H1 (cell line): ENCODE measurements around the gene CAMSAP3. TPM values are rescaled to one million over a fixed set of nuclear protein-coding genes. Genes with fewer than 3 reads are reported as not detected.

ENCODE experiments used
- CTCF ChIA-PET: fragments of 300-600 bp; sonication (Branson Sonifier 250); formaldehyde crosslinking; loops from one replicate; lab custom pipeline; 2021; ENCODE audit not compliant: partially characterized antibody; lab: Charles Lee
- POLR2A ChIA-PET: fragments of 300-600 bp; sonication (Branson Sonifier 250); formaldehyde crosslinking; loops from one replicate; lab custom pipeline; 2021; ENCODE audit warnings: inconsistent platforms; ENCODE audit not compliant: partially characterized antibody; lab: Charles Lee
- DNase-seq, 2 experiments: peaks; one replicate each; pipeline versions ENCODE4 v3.0.0 to v3.0.0-alpha.2; 2010 to 2022; ENCODE audit warnings: low spot score in 2 of 2, low read depth in 1 of 2, mixed read lengths in 1 of 2
- FAIRE-seq: peaks from 2 replicates; lab custom pipeline; 2011; peaks lifted over from hg19 to GRCh38; lab: Jason Lieb, UNC
- H2AFZ ChIP-seq: 2 replicates; pipeline ENCODE4 v1.8.1; 2012; ENCODE audit warnings: low read length, inconsistent platforms
- H2AK5ac ChIP-seq: 2 replicates; pipeline ENCODE4 v1.6.1; 2013; ENCODE audit warnings: low read depth, low read length
- H2BK120ac ChIP-seq: replicated peaks from 2 replicates; pipeline ENCODE3; 2013; ENCODE audit warnings: low read depth, low read length, inconsistent platforms
- H2BK12ac ChIP-seq: 2 replicates; pipeline ENCODE4 v1.6.1; 2013; ENCODE audit warnings: low read depth, low read length
- H2BK15ac ChIP-seq: 2 replicates; pipeline ENCODE4 v1.6.1; 2013; ENCODE audit warnings: low read length
- H2BK20ac ChIP-seq: 2 replicates; pipeline ENCODE4 v1.6.1; 2013; ENCODE audit warnings: low read length
- H2BK5ac ChIP-seq: 2 replicates; pipeline ENCODE4 v1.6.1; 2013; ENCODE audit warnings: low read depth, low read length
- H3K14ac ChIP-seq: 2 replicates; pipeline ENCODE4 v1.6.1; 2013; ENCODE audit warnings: inconsistent platforms; ENCODE audit not compliant: insufficient read length
- H3K18ac ChIP-seq: 2 replicates; pipeline ENCODE4 v1.6.1; 2013; ENCODE audit warnings: low read length; ENCODE audit errors: extremely low read depth
- H3K23ac ChIP-seq: 2 replicates; pipeline ENCODE4 v1.6.1; 2013; ENCODE audit warnings: inconsistent platforms; ENCODE audit not compliant: insufficient read length
- H3K23me2 ChIP-seq: 2 replicates; pipeline ENCODE4 v1.6.1; 2013; ENCODE audit warnings: low read depth, low read length
- H3K27ac ChIP-seq: 2 replicates; pipeline ENCODE4 v1.6.1; 2011; ENCODE audit warnings: low read depth, low read length, inconsistent platforms
- H3K27me3 ChIP-seq, 4 experiments: replicated peaks in 1 of 4; 1 replicate in 1 of 4; 2 replicates in 3 of 4; pipeline versions ENCODE4 v1.6.1 to v1.8.1; 2011 to 2013; ENCODE audit warnings: low read length in 3 of 4, mild to moderate bottlenecking in 3 of 4, inconsistent platforms in 2 of 4, mixed read lengths in 2 of 4, moderate library complexity in 1 of 4; ENCODE audit not compliant: control insufficient read depth in 3 of 4, insufficient read depth in 3 of 4; ENCODE audit errors: extremely low read depth in 1 of 4
- H3K36me3 ChIP-seq, 4 experiments: 2 replicates each; pipeline versions ENCODE4 v1.6.1 to v1.8.1; 2011 to 2013; ENCODE audit warnings: mild to moderate bottlenecking in 4 of 4, low read length in 3 of 4, moderate library complexity in 2 of 4, control low read depth in 1 of 4, inconsistent platforms in 1 of 4; ENCODE audit not compliant: insufficient read depth in 4 of 4, control insufficient read depth in 2 of 4
- H3K4ac ChIP-seq: replicated peaks from 2 replicates; pipeline ENCODE3; 2013; ENCODE audit warnings: low read length, low read depth, mixed read lengths, inconsistent platforms; ENCODE audit not compliant: insufficient read length
- H3K4me1 ChIP-seq, 4 experiments: replicated peaks in 1 of 4; 1 replicate in 1 of 4; 2 replicates in 3 of 4; pipeline versions ENCODE4 v1.6.1 to v1.8.1; 2011 to 2013; ENCODE audit warnings: low read length in 3 of 4, inconsistent platforms in 2 of 4, mixed read lengths in 1 of 4; ENCODE audit not compliant: insufficient read depth in 4 of 4, control insufficient read depth in 3 of 4
- H3K4me2 ChIP-seq, 2 experiments: 2 replicates each; pipeline versions ENCODE4 v1.6.1 to v1.8.1; 2011 to 2013; ENCODE audit warnings: low read depth in 2 of 2, low read length in 2 of 2, control low read depth in 1 of 2, inconsistent platforms in 1 of 2, mild to moderate bottlenecking in 1 of 2; ENCODE audit not compliant: insufficient read depth in 1 of 2
- H3K4me3 ChIP-seq, 4 experiments: fragments of 200-600, 300-600 bp in 1 of 4; sonication (generic), shearing (Covaris generic), sonication (Bioruptor Twin) in 1 of 4; 2 replicates each; pipeline versions ENCODE4 v1.5.1 to v1.8.1; 2011 to 2016; ENCODE audit warnings: low read length in 4 of 4, low read depth in 3 of 4, control low read depth in 2 of 4, inconsistent platforms in 2 of 4, mild to moderate bottlenecking in 2 of 4, mixed read lengths in 1 of 4, moderate library complexity in 1 of 4; ENCODE audit not compliant: insufficient read depth in 2 of 4; ENCODE audit errors: extremely low read depth in 1 of 4
- H3K56ac ChIP-seq: replicated peaks from 2 replicates; pipeline ENCODE3; 2013; ENCODE audit warnings: low read depth, mild to moderate bottlenecking, mixed read lengths, low read length, inconsistent platforms; ENCODE audit not compliant: insufficient read length
- H3K79me1 ChIP-seq: 2 replicates; pipeline ENCODE4 v1.6.1; 2013; ENCODE audit warnings: low read depth, low read length, control low read depth
- H3K79me2 ChIP-seq, 2 experiments: 2 replicates each; pipeline versions ENCODE4 v1.6.1 to v1.8.1; 2012 to 2013; ENCODE audit warnings: low read length in 2 of 2, mild to moderate bottlenecking in 2 of 2, inconsistent platforms in 1 of 2; ENCODE audit not compliant: insufficient read depth in 2 of 2, control insufficient read depth in 1 of 2
- H3K9ac ChIP-seq, 4 experiments: replicated peaks in 1 of 4; 1 replicate in 1 of 4; 2 replicates in 3 of 4; pipeline versions ENCODE4 v1.6.1 to v1.8.1; 2011 to 2013; ENCODE audit warnings: low read depth in 3 of 4, low read length in 3 of 4, control low read depth in 2 of 4, mild to moderate bottlenecking in 2 of 4, moderate library complexity in 2 of 4, inconsistent platforms in 1 of 4; ENCODE audit errors: extremely low read depth in 1 of 4
- H3K9me3 ChIP-seq, 2 experiments: 2 replicates each; pipeline versions ENCODE4 v1.6.1 to v1.8.1; 2012 to 2013; ENCODE audit warnings: mild to moderate bottlenecking in 2 of 2, moderate library complexity in 2 of 2, control low read depth in 1 of 2, inconsistent platforms in 1 of 2, low read depth in 1 of 2, low read length in 1 of 2, mixed read lengths in 1 of 2; ENCODE audit not compliant: insufficient read depth in 2 of 2
- H4K20me1 ChIP-seq, 2 experiments: replicated peaks in 1 of 2; 2 replicates each; pipeline versions ENCODE3 to v1.8.1; 2011 to 2013; ENCODE audit warnings: inconsistent platforms in 2 of 2, low read length in 2 of 2, mild to moderate bottlenecking in 1 of 2; ENCODE audit not compliant: insufficient read depth in 2 of 2, control insufficient read depth in 1 of 2
- H4K5ac ChIP-seq: 2 replicates; pipeline ENCODE4 v1.6.1; 2013; ENCODE audit warnings: low read length, low read depth, mixed read lengths, inconsistent platforms; ENCODE audit not compliant: insufficient read length
- H4K8ac ChIP-seq: 2 replicates; pipeline ENCODE4 v1.8.0; 2013; ENCODE audit warnings: mild to moderate bottlenecking, moderate library complexity, low read length, inconsistent platforms; ENCODE audit not compliant: insufficient read depth; ENCODE audit errors: extremely low read depth
- H4K91ac ChIP-seq: replicated peaks from 2 replicates; pipeline ENCODE3; 2013; ENCODE audit warnings: low read length, mixed read lengths, inconsistent platforms; ENCODE audit not compliant: insufficient read length
- YY1 ChIP-seq: IDR thresholded peaks from 2 replicates; pipeline ENCODE4 v1.6.1; 2011; ENCODE audit warnings: low read depth, mild to moderate bottlenecking, low read length
- WGBS, 2 experiments: shearing (Covaris generic) in 1 of 2; methylation state at CpG; one replicate each; pipeline versions ENCODE4 v1.1.6 to v1.1.7; 2013 to 2015; ENCODE audit warnings: low lambda C conversion rate in 2 of 2, mixed read lengths in 2 of 2, inconsistent platforms in 1 of 2, low coverage in 1 of 2, missing lambda C conversion rate in 1 of 2; ENCODE audit not compliant: insufficient replicate concordance in 2 of 2, insufficient coverage in 1 of 2, insufficient read length in 1 of 2; ENCODE audit errors: extremely low coverage in 1 of 2, missing lambda C conversion rate in 1 of 2; 5-methylcytosine and 5-hydroxymethylcytosine counted together
- polyA plus RNA-seq, 7 experiments: library from polyadenylated mRNA; depleted of rRNA in 3 of 7; stranded (reverse) in 5 of 7; unstranded in 2 of 7; fragments of >200 nt in 5 of 7; fragments of 200-250 nt in 2 of 7; gene quantifications; 1 replicate in 5 of 7; 2 replicates in 1 of 7; 4 replicates in 1 of 7; pipeline versions ENCODE4 v1.2.1 to v1.2.3, GENCODE V29; 2011 to 2013; ENCODE audit warnings: missing spikeins in 2 of 7, mixed read lengths in 2 of 7
- total RNA-seq: library from RNA; stranded (reverse); fragmentation: NEBNext Ultra II Directional; extraction: Animal tissue kit (Norgen Biotek cat#: 25700); gene quantifications from 2 replicates; pipeline ENCODE4 v1.2.1, GENCODE V29; 2021

The CAMSAP3 gene
- total and polyA plus RNA-seq, 2 of the 8 experiments (the other 6 are each of a cell fraction or from before 2014, with no cell fraction given) = 11.4 to 30.4 TPM

DNA sequence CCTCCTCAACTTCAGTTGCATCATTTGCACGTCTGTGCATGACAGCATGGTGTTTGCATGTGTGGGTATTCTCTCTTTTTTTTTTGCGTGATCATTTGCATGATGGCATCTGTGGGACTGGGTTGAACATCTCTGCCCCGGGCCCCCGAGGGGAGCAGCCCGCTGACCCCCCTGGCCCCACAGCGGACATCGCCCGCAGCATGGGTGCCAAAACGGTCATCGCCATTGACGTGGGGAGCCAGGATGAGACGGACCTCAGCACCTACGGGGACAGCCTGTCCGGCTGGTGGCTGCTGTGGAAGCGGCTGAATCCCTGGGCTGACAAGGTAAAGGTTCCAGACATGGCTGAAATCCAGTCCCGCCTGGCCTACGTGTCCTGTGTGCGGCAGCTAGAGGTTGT is 37.0 kb upstream of the CAMSAP3 start:
- Histone ChIP-seq H3K9ac (no peak overlapping the region), H3K36me3 (peaks cover 10 to 31% (median 19%) of the 10 kb centered on the region in 4 experiments), H3K79me2 (no peaks in the 10 kb centered on the region), H2BK120ac (no peak overlapping the region), H3K56ac (no peak overlapping the region), H3K23ac (no peak overlapping the region), H3K79me1 (no peaks in the 10 kb centered on the region), H2BK15ac (no peak overlapping the region), H3K27ac (no peak overlapping the region), H4K20me1 (peaks cover 0 to 10% of the 10 kb centered on the region in 2 experiments), H3K27me3 (no peaks in the 10 kb centered on the region), H2BK20ac (no peak overlapping the region), H4K5ac (no peak overlapping the region), H2AFZ (no peak overlapping the region), H3K4ac (no peak overlapping the region), H4K8ac (no peak overlapping the region), H2BK12ac (no peak overlapping the region), H3K9me3 (no peaks in the 10 kb centered on the region), H3K4me3 (no peak overlapping the region), H3K23me2 (no peaks in the 10 kb centered on the region; the same call in 1 of the 2 replicates), H2AK5ac (no peak overlapping the region), H3K4me2 (no peak overlapping the region), H3K18ac (no peak overlapping the region), H2BK5ac (no peak overlapping the region), H3K4me1 (peaks cover 0 to 6% (median 2%) of the 10 kb centered on the region in 4 experiments; a peak in 4 of 7 replicates), H3K14ac (no peak overlapping the region), H4K91ac (no peak overlapping the region)
- no peak for TF ChIP-seq YY1
- ChIA-PET CTCF (interaction anchor here (1.8 to 2.9 kb wide), 3 partner anchors 10 to 61 kb away, joined by 5 to 14 read pairs (median 5); a partner anchor contains a TSS), POLR2A (no interaction called here)
- DNase-seq (no peak), FAIRE-seq (no peak)
- 81% methylated on average over 16 of the region's 18 CpGs; no CpG with 5 or more reads in 1 of the 2 experiments for WGBS, 2 experiments
